ENCODE results near the gene MAS1L.

GRCh38 chr6:29527564-29527963 is 39.8 kb upstream of the MAS1L start:
- no peak for TF ChIP-seq CTCF (IDR thresholded peaks at IDR 0.05)
- no peak for TF ChIP-seq POLR2A (IDR thresholded peaks at IDR 0.05)

All from breast epithelium (tissue), 3 donors.